ENCODE results near the gene ZNF462.

Gene ZNF462

DNA sequence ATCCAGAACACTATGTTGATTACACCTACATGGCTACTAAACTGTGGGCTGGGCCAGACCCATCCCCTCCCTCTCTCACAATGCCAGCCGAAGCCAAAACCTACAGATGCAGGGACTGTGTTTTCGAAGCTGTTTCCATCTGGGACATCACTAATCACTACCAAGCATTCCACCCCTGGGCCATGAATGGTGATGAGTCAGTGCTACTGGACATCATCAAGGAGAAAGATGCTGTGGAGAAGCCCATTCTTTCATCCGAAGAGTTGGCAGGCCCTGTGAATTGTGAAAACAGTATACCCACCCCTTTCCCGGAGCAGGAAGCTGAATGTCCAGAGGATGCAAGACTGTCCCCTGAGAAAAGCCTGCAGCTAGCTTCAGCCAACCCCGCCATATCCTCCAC, 65.0 kb downstream of the ZNF462 start:
- no peak for DNase-seq (ENCODE audit: low spot score)

DNA sequence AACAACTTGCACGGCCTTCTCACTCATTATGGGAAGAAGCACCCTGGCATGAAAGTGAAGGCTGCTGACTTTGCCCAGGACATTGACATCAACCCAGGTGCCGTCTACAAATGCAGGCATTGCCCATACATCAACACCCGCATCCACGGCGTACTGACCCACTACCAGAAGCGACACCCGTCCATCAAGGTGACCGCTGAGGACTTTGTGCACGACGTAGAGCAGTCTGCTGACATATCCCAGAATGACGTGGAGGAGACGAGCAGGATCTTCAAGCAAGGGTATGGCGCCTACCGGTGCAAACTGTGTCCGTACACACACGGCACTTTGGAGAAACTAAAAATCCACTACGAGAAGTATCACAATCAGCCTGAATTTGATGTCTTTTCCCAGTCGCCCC, 65.4 kb downstream of the ZNF462 start:
- no peak for DNase-seq (ENCODE audit: low spot score)

DNA sequence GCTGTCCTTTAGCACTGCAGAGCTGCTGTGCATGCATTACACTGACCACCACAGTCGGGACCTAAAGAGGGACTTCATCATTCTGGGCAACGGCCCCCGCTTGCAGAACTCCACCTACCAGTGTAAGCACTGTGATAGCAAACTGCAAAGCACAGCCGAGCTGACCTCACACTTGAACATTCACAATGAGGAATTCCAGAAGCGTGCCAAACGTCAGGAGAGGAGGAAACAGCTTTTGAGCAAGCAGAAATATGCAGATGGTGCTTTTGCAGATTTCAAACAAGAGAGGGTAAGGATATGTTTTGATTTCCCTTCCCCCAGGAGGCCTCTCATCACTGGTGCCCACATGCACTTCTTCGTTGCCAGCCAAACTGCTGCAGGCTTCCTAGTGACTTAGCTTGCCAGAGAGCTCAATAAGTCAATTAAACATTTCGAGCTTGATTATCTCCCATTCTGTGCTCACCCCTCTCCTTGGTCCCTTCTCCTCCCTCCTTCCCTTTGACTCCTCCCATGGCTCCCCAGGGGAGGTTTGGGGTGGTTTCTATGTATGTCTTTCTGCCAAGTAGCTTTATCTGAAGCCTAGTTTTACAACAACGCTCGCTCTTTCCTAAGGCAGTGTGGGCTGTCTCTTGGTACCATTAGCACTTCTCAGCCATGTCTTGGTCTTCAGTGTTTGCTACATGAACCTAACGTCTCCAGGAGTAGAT, 66.7 kb downstream of the ZNF462 start:
- no peak for DNase-seq (ENCODE audit: low spot score)

DNA sequence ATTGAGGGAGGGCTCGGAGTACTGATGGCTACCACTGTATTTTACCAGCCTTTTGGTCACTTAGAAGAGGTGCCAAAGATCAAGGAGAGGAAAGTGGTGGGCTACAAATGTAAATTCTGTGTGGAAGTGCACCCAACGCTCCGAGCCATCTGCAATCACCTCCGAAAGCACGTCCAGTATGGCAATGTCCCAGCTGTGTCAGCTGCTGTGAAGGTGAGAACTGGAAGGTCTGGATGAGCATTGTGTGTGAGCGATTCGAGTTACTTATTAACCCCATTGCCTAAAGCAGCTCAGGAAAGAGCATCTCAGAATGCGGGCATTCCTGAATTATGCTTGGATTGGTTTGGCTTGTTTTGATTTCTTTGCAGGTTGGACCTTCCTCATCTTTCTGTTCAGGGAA, 67.5 kb downstream of the ZNF462 start:
- no peak for DNase-seq (ENCODE audit: low spot score)

DNA sequence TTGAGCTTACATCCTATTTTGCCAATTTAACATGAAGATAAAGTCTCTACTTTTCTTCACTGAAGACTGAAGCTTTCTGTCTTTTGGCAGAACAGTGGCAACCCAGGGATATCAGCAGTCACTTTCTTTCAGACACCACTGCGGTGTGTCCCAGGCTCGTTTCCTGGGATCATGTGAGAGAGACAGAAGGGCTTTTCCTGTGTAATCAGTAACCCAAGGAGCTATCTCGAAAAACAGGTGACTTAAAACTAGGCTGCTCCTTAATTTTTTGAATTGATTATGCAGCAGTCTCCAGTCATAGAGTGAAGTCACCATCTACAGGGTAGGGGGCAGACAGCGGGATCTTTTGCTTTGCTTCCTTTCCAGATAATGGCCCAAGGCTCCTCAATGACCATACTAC, 68.5 kb downstream of the ZNF462 start:
- DNase-seq (ENCODE audit: low spot score), result no peak

DNA sequence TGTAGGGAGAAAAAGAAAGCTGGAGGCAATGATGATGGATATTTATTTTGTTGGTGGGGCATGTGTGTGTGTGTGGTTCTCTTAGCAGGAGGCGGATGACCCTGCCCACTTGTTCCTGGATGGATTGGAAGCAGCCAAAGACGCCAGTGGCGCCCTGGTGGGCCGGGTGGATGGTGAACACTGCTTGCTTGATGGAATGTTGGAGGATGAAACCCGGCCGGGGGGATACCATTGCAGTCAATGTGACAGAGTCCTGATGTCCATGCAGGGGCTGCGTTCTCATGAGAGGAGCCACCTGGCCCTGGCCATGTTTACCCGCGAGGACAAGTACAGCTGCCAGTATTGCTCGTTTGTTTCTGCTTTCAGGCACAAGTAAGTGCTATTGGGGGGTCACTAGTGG, 69.2 kb downstream of the ZNF462 start:
- no peak for DNase-seq (ENCODE audit: low spot score)

DNA sequence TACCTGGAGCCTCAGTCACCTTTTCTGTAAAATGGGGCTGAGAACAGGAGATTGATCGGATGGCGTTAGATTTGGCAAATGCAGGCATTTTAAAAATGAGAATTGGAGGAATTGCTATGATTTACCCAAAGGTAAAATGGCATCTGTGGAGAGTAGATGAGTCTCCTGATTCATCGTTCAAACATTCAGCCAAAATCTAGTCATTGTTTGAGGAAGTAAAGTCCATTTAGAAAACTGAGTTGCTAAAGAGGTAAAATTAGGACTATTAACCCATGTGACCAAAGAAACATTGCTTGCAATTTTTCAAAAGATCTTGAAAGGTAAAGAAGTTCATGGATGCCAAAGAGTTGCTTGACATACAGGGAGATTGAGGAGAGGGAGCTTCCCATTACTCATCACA, 69.7 kb downstream of the ZNF462 start:
- DNase-seq (ENCODE audit: low spot score), result no peak

DNA sequence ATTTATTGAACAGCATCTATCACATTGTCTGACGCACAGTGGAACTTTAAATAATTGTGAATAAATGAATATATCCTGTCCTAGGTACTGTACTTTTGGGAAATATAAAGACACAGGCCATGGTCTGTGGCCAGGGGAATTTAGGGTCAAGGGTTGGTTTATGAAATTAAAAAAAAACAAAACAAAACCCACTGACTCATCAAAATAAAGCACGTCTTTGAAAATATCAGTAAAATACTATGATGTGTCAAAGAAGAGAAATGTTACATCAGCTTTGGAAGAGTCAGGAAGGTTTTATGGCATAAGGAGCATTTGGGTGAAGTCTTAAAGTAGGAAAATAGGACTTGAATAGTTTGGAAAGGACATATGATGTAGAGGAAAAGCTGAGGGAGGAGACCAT, 70.5 kb downstream of the ZNF462 start:
- no peak for DNase-seq (ENCODE audit: low spot score)

DNA sequence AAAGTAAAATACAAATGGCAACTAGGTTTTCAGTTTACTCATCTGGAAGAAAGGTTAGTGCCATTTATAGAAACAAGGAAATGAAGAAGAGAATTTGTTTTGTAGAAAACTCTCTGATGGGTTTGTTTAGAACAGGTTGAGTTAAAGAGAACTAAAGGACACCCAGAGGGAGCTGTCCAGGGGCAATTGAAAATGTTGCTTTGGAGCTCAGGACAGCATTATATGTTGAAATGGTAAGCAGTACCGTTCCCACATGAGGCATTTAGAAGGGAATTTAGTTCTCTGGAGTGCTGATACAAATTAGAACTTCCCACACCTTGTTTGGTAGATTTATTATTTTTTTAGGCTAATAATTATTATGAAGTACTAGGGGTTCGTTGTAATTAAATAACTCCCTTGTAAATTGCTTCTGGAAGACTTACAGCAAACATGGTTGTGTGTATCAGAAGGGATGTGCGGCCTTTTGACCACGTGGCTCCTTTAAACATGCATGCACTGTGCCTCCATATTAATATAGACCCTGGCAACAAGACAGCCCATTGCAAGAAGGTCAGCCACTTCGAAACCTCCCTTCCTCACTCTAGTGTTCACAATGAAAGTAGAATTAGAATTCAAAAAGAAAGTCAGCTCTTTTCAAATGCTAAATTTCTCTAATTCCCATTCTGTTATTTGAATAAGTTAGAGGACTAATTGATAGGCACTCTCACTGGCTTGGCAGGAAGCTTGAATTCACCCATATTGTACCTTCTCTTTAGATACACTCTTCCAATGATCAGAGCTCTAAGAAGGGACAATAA, 71.7 kb downstream of the ZNF462 start:
- no peak for DNase-seq (ENCODE audit: low spot score)

DNA sequence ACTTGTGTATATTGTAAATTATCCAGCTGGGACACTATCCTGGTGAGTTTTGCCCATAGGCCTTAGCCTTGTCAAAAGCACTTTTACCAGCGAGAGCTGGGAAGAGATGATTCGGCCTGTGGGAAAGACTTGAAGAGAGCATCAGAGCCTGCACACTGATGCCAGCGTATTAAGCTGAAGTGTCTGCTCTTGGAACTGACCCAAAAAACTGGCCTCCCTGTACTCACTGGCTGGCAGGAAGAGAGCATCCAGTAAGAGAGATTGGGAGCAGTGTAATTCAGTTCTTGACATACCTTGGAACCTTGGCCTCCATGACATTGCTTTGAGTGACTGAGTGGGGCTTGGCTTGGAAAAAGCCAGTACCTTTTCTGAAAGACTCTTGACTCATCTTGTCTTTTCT, 73.7 kb downstream of the ZNF462 start:
- DNase-seq (ENCODE audit: low spot score), result no peak

DNA sequence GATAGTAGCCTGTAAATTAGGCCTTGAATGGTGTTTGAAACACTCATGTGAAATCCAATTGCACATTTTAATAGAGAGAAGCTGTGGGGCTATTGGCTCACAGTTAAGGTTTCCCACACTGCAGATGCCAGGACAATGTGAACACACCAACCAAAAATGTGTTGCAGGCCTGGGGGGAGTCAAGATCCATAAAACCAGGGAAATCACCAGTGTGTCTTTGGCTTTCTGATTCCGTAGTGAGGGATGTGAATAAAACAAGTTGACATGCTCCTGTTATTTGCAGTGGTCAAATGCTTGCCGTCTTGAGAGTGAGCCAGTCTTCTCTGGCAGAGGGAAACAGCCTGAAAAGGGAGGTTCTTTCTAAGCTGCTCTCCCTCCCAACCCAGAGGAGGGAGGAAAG, 79.0 kb downstream of the ZNF462 start:
- DNase-seq (ENCODE audit: low spot score), result no peak

DNA sequence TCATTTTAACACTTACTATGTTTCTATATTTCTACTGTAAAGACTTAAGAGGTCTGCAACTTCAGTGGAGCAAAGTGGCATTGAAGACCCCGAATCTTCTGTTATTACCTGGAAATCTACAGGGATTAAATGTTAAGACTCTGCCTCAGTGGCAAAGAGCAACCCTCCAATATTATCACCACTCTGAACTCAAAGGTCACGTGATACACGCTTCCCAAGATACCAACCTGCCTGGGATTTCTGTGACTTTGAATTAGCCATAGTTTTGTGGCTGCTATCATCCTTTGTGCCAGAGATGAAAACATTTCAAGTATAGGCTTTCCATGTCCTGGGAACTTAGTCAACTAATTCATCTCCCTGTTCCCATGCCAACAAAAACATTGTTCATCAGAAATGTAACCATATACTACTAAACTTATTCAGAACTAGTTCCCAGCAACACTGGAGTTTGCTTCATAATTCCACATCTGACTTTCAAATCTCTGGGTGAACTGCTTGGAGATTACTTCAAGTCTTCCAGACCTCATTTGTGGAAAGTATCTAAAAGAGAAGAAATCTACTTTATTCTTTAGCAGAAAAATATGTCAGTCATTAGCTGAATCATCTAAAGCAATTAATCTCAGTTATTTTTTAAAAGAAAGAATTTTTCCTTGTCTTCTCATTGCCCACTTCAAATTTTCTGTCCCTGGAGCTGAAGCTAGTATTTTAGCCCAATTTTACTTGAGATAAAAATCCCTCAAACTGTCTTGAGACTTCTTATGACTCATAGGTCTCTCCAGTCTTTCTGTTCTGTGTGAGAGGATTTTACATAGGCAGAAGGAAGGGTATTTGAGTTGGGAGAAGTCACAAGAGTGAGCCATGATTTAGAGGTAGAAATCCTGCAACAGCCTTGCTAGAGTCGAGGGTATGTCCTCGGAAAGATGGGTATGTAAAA, 83.0 kb downstream of the ZNF462 start:
- DNase-seq (ENCODE audit: low spot score), result no peak

DNA sequence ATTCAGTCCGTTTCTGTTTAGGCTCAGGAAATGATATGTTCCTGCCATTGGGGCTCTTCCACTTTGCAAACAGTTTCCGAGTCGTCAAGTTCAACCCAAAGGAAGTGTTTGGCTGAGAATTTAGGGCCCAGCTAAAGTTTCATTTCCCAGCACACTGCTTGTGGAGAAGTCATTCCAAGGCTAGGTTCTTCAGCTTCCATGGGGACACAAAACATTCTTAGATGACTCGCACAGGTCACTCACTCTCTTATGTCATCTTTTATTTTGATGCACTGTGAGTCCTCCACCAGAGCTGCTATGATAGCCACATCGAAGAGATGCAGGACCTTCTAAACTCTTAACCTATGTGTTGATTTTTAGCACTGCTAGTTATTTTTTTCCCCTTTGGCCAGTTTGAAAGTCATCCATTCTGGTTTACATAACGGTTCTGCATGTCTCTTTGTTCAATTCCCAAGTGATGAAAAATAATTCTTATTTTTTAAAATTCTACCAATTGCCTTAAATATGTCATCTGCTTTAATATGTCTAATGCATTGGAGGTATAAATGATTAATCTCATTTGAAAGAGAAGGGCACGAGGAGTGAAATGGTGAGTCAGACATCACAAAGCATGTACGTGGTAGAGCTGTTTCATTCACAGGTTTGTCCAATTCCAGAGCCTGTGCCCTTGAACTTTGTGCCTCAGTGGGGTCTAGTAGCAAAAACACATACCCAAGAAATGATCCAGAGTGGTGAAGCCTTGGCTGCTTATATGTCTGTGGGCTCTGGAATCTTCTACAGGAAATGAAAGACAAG, 84.3 kb downstream of the ZNF462 start:
- no peak for DNase-seq (ENCODE audit: low spot score)

DNA sequence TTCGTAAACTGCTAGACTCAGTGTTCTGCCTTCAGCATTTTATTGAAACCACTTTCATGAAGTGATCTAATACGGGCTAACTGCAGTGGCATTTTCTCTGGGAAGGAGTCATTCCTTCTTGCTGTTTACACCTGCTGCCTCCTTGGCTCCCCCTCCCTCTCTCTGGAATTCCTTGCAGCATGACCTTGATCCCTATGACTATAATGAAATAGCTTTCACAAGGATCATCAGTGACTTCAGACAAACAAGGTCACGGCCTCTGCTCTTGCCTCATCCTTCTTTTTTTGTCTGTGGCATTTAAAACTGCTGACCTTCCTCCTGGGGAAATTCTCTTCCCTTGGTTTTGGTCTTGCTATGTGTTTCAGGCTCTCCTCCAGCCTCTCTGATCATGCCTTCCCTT, 90.2 kb downstream of the ZNF462 start:
- no peak for DNase-seq (ENCODE audit: low spot score)

DNA sequence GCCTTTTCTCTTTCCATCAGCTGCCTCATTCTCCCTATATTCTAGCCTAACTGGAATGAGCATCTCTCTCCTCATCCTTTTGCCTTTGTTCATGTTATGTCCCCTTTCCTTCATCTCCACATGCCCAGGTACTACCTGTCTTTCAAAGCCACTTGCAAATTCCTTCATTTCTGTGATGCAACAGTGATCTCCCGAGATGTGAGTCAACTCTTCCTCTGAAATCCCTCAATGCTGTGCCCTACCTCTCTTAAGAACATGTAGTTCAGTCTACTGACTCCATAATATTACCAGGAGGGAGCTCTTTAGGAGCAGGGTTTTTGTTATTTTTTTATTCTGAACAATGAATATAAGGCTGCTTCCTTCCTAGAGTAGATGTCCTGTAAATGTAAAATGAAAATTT, 91.6 kb downstream of the ZNF462 start:
- no peak for DNase-seq (ENCODE audit: low spot score)

DNA sequence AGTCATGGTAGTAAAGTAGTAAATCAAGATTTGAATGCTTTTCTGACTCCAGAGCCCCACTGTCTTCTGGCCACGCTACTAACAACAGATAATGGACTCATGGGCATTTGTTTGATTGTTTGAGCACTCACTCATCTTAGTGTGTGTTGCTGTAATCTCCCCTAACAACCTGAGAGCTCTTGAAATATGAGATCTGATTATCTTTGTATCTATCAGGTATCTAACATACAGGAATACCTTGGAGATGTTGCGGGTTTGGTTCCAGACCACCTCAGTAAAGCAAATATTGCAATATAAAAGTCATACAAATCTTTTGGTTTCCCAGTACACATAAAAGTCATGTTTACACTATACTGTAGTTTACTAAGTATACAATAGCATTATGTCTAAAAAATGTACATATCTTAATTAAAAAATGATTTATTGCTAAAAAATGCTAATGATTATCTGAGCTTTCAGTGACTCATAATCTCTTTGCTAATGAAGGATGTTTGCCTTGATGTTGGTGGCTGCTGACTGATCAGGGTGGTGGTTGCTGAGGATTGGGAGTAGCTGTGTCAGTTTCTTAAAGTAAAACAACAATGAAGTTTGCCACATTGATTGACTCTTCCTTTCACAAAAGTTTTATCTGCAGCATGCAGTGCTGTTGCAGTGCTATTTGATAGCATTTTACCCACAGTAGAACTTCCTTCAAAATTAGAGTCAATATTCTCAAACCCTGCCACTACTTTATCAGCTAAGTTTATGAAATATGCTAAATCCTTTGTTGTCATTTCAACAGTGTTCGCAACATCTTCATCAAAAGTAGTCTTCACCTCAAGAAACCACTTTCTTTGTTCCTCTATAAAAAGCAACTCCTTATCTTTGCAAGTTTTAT, 92.2 kb downstream of the ZNF462 start:
- DNase-seq (ENCODE audit: low spot score), result no peak

DNA sequence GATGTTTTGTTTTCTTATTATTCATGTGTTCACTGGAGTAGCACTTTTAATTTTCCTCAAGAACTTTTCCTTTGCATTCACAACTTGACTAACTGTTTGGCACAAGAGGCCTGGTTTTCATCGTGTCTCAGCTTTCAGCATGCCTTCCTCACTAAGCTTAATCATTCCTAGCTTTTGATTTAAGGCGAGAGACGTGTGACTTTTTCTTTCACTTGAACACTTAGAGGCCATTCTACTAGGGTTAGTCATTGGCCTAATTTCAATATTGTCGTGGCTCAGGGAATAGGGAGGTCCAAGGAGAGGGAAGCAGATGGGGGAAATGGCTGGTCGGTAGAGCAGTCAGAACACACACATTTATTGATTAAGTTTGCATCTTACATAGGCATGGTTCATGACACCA, 94.0 kb downstream of the ZNF462 start:
- no peak for DNase-seq (ENCODE audit: low spot score)

DNA sequence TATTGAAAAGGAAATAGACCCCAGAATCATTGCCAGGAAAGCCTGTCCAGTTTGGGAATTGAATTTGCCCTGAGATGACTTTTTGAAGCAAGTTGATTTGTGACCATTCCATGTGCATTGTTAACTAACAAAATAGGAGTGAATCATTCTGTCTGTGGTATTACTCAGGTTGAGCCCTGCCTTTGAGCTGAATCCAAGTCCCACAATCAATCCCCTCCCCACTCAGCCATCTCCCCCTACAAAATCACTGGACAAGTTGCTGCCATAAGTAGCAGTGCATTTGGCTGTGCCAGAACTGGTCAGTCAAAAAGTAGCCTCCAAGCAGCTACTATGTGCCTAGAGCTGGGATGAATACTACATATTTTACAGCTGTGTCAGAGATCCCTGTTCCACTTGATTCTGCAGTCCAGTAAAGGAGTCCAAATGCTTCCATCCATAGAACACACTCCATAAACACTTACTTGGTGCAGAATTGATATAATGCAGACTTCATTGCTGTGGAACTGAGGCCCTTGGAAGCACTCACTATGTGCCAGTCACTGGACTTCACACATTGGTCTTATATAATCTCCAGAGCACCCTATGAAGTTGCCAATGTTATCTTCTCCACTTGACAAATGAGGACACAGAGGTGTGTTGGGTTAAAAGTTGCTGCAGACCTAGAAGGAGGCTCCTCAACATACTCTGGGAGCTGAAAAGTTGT, 96.1 kb downstream of the ZNF462 start:
- DNase-seq (ENCODE audit: low spot score), result no peak

DNA sequence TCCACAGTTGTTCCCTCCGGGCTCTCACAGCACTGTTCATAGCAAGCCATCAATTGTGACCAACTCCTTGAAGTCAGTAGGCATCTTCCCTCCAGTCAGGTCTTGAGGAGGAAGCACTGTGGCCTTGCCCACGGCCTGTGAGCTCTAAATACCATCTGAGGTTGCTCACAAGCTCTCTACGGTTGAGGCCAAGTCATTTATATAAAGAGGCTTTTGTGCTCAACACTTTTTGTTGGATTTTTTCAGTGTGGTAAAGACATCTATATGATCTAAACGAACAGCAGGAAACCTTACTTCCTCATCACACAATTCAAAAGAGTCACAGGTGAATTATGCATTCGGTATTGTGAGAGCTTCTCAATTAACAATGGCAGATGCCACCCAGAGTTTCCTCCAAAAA, 97.3 kb downstream of the ZNF462 start:
- no peak for DNase-seq (ENCODE audit: low spot score)

DNA sequence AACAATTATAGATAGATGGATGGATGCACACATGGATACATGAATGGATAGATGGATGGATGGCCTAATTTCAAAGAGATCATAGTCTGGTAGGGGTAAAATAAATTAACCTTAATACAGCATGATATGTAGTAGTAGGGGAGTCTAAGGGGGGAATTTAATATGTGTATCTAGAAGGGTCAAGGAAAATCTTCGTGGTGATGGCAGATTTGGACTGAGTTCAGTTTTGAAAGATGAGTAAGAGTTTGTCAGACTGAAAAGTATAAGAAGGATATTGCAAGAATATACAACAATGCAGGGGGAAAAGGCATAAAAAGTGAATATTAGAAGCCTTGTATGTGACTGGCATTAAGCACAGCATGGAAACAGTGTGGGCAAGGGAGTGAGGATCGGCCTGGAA, 98.7 kb downstream of the ZNF462 start:
- no peak for DNase-seq (ENCODE audit: low spot score)
